Endothelial cell (in vitro differentiated cells): ENCODE results near the gene RACK1. TPM values are rescaled to one million over a fixed set of nuclear protein-coding genes. Genes with fewer than 3 reads are reported as not detected.
"Not testable (repeated sequence)": the region's sequence is repeated elsewhere in the genome, so short reads cannot be mapped to it uniquely, and the experiment has no call there.

Source experiments
- DNase-seq: peaks from one replicate; pipeline ENCODE4 v3.0.0; 2021; ENCODE audit warnings: low spot score
- H3K27ac Mint-ChIP-seq: one replicate; pipeline ENCODE4 v1.8.0; 2021; ENCODE audit warnings: mixed read lengths, inconsistent platforms; ENCODE audit not compliant: unreplicated experiment
- H3K27me3 Mint-ChIP-seq: one replicate; pipeline ENCODE4 v1.8.0; 2021; ENCODE audit warnings: mild to moderate bottlenecking, moderate library complexity, mixed read lengths, inconsistent platforms; ENCODE audit not compliant: unreplicated experiment
- H3K36me3 Mint-ChIP-seq: one replicate; pipeline ENCODE4 v1.8.0; 2021; ENCODE audit warnings: mild to moderate bottlenecking, low read depth, mixed read lengths, inconsistent platforms; ENCODE audit not compliant: unreplicated experiment
- H3K4me1 Mint-ChIP-seq: one replicate; pipeline ENCODE4 v1.8.0; 2021; ENCODE audit warnings: mild to moderate bottlenecking, mixed read lengths, inconsistent platforms; ENCODE audit not compliant: unreplicated experiment
- H3K4me3 Mint-ChIP-seq: one replicate; pipeline ENCODE4 v1.8.0; 2021; ENCODE audit warnings: mild to moderate bottlenecking, mixed read lengths, inconsistent platforms; ENCODE audit not compliant: unreplicated experiment
- H3K9me3 Mint-ChIP-seq: one replicate; pipeline ENCODE4 v1.8.0; 2021; ENCODE audit warnings: mixed read lengths, inconsistent platforms; ENCODE audit not compliant: unreplicated experiment
- total RNA-seq: library from RNA; stranded (reverse); fragmentation: NEBNext Ultra II Directional; extraction: Animal tissue kit (Norgen Biotek cat#: 25700); gene quantifications from one replicate; pipeline ENCODE4 v1.2.1, GENCODE V29; 2021; ENCODE audit not compliant: unreplicated experiment
- TF ChIP-seq, protein P1 (sequence below): fragments of 200-600 bp; sonication (generic); IDR thresholded peaks from one replicate; pipeline ENCODE4 v1.5.0; 2021; ENCODE audit warnings: antibody characterized with exemption; ENCODE audit not compliant: unreplicated experiment

RACK1 gene
- total RNA-seq, 1 donor from 2014 or later = 2,232 TPM

DNA sequence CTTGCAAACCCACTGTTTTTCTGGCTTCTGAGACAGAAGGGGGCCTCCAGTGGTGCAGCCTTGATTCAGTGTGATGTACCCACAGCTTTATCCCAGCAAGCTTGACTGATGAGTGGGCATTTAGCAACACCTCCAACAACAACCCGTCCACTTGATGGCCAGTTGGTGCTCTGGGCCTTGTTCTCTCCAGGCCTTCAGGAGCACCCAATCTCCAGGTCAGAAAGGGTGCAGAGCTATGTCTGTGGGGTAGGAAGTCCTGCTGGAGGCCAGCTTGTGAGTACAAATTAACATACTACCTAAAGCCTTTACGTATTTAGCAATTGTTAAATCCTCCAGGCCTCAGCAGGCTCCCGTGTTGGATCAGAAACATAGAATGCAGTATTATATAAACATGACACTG lies 27.4 kb upstream of the RACK1 start:
- Mint-ChIP-seq H3K4me1 (peaks cover 14% of the 10 kb centered on the region), H3K27ac (no peak overlapping the region), H3K36me3 (no peaks in the 10 kb centered on the region), H3K9me3 (no peaks in the 10 kb centered on the region), H3K4me3 (no peak overlapping the region), H3K27me3 (peaks cover 2% of the 10 kb centered on the region)
- TF ChIP-seq, protein P1, sequence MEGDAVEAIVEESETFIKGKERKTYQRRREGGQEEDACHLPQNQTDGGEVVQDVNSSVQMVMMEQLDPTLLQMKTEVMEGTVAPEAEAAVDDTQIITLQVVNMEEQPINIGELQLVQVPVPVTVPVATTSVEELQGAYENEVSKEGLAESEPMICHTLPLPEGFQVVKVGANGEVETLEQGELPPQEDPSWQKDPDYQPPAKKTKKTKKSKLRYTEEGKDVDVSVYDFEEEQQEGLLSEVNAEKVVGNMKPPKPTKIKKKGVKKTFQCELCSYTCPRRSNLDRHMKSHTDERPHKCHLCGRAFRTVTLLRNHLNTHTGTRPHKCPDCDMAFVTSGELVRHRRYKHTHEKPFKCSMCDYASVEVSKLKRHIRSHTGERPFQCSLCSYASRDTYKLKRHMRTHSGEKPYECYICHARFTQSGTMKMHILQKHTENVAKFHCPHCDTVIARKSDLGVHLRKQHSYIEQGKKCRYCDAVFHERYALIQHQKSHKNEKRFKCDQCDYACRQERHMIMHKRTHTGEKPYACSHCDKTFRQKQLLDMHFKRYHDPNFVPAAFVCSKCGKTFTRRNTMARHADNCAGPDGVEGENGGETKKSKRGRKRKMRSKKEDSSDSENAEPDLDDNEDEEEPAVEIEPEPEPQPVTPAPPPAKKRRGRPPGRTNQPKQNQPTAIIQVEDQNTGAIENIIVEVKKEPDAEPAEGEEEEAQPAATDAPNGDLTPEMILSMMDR = no peak
- no peak for DNase-seq

DNA sequence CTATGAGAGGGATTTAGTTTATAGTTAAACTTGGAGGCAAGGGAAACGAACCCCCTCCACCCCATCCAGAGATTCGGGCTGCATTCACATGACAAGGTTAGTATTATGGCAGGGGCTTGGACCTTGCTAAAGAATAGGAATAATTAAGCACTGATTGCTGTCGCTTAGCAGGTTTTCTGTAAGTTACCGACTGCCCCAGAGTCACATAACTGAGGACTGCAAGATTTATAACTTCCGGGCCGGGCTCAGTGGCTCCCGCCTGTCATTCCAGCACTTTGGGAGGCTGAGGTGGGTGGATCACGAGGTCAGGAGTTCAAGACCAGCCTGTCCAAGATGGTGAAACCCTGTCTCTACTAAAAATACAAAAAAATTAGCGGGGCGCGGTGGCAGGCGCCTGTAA lies 24.2 kb upstream of the RACK1 start:
- not testable (repeated sequence) for H3K27ac Mint-ChIP-seq, DNase-seq, H3K36me3 Mint-ChIP-seq, H3K27me3 Mint-ChIP-seq, H3K9me3 Mint-ChIP-seq, H3K4me3 Mint-ChIP-seq
- peaks cover 20% of the 10 kb centered on the region for H3K4me1 Mint-ChIP-seq

DNA sequence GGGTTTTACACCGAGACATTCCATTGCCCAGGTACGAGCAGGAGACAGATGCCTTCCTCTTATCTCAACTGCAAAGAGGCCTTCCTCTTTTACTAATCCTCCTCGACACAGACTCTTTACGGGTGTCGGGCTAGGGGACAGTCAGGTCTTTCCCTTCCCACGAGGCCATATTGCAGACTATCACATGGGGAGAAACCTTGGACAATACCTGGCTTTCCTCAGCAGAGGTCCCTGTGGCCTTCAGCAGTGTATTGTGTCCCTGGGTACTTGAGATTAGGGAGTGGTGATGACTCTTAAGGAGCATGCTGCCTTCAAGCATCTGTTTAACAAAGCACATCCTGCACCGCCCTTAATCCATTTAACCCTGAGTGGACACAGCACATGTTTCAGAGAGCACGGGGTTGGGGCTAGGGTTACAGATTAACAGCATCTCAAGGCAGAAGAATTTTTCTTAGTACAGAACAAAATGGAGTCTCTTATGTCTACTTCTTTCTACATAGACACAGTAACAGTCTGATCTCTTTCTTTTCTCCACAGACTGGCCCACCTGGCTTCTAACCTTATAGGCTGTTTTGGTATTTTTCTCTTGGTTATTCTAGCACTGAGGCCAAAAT lies 23.7 kb upstream of the RACK1 start:
- H3K27ac Mint-ChIP-seq, DNase-seq, H3K9me3 Mint-ChIP-seq, H3K27me3 Mint-ChIP-seq, H3K4me3 Mint-ChIP-seq, H3K36me3 Mint-ChIP-seq: not testable (repeated sequence)
- H3K4me1 Mint-ChIP-seq = peaks cover 20% of the 10 kb centered on the region

DNA sequence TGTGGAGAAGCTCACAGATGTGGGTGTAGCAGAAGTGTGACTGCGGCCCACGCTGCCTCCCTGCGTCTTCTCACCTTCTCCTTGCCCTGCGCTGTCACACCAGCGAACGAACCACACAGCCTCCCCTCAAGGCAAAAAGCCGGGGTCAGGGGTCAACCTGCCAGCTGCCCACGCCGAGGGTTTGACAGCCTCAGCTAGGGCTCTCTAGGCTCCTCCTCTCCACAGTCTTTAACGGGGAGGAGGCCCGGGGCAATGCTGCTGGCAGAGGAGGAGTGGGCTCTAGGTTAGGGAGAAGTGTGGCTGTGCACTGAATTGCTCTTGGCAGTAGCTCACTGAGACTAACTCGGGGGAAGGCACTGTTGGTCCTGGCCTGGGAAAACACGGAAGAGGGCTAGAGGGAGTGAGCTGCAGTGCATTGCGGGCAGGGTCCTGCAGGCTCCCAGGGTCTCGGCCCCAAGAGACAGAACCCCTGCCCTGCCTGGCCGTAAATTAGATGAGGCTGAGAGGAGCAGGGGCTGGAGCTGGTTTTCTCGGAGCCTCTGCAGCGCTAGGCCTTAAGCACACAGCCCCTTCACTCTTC lies 21.5 kb upstream of the RACK1 start:
- Mint-ChIP-seq H3K9me3 (no peaks in the 10 kb centered on the region), H3K4me3 (no peak overlapping the region), H3K27ac (no peak overlapping the region), H3K27me3 (peaks cover 2% of the 10 kb centered on the region), H3K36me3 (peaks cover 7% of the 10 kb centered on the region), H3K4me1 (peaks cover 28% of the 10 kb centered on the region)
- TF ChIP-seq, protein P1 = no peak
- no peak for DNase-seq

DNA sequence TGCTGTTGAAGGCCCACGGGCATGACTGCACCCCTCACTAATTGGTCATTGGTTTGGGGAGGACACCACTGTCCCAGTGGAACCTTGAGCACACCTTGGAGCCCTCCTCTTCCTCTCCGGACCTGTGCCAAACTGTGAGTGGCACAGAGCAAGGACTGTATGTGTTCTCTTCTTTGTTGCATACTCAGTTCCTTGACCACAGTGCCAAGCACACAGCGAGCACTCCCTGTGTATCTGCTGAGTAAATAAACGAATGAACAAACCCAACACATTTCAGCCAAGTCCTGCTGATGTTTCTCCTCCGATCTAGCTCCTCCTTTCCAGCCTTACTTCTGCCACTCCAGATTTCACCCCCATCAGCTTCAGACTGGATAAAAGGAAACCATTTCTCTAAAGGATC lies 19.9 kb upstream of the RACK1 start:
- peak overlapping the region; percentile 35 for H3K4me3 Mint-ChIP-seq
- peaks cover 2% of the 10 kb centered on the region for H3K27me3 Mint-ChIP-seq
- TF ChIP-seq, protein P1 = no peak
- H3K4me1 Mint-ChIP-seq = peaks cover 37% of the 10 kb centered on the region
- no peak overlapping the region for H3K27ac Mint-ChIP-seq
- peaks cover 7% of the 10 kb centered on the region for H3K36me3 Mint-ChIP-seq
- no peak for DNase-seq
- H3K9me3 Mint-ChIP-seq = no peaks in the 10 kb centered on the region

DNA sequence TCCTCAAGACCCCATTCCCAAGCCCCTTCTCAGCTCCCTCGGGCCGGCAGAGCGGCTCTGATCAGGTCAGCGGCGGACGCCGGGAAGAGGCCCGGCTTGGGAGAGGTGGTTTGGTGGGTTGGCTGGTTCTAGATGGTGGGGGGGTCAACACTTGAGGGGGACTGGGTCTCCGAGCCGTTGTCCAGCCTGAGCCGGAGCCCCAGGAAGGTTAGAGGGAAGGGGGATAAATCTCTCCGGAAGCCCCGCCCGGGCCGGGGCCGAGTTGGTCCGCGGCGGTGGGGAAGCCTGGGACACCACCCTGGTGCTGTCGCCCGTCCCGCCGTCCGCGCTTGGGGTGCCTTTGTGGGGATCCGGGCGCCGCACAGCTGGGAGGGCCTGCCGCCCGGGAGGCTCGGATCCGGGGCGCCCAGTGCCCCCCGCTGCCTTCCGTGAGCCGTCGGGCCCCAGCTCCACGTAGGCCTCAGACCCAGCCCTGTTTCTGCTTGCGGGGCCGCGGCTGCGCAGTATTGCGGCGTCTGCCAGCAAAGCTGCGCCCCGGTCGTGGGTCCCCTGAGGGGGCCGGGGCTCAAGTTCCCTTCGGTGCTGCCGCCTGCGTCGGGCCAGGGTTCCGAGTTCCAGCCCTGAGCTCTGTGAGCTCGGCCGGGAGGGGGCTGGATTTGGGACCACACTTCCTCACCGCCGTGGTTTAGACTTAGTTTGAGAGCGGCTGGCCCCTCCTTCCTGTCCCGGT lies 17.8 kb upstream of the RACK1 start:
- peaks cover 7% of the 10 kb centered on the region for H3K36me3 Mint-ChIP-seq
- peaks cover 26% of the 10 kb centered on the region for H3K4me1 Mint-ChIP-seq
- no peaks in the 10 kb centered on the region for H3K9me3 Mint-ChIP-seq
- peak; percentile 65 for DNase-seq
- TF ChIP-seq, protein P1 = no peak
- peak overlapping the region; percentile 95 for H3K4me3 Mint-ChIP-seq
- peak overlapping the region; percentile 89 for H3K27ac Mint-ChIP-seq
- H3K27me3 Mint-ChIP-seq = no peaks in the 10 kb centered on the region
